ENCODE data around the gene CCDC78. TPM values are rescaled to one million over a fixed set of nuclear protein-coding genes. Genes with fewer than 3 reads are reported as not detected.

The CCDC78 gene
- total and polyA plus RNA-seq, 2 of the 4 experiments (the other 2 are of a cell fraction): 0.54 to 4.6 TPM

- intact Hi-C loops (cut with micrococcal nuclease): loop anchor here (5.0 kb wide), 1 partner anchor 59 kb away; the partner anchor contains the start of genes CHTF18 and RPUSD1
- Histone ChIP-seq H3K27me3 (ENCODE audit: control insufficient read depth, insufficient read depth, low read length) (no peaks in the 10 kb centered on the region), H3K27ac (ENCODE audit: insufficient read depth, low read length) (no peak overlapping the region; the same call in 1 of the 2 replicates), H4K20me1 (ENCODE audit: insufficient read depth, low read length) (peaks cover 4% of the 10 kb centered on the region), H4K91ac (ENCODE audit: insufficient read depth, low read depth, low read length) (no peak overlapping the region), H3K4me3 (ENCODE audit: insufficient read depth, low read depth, low read length) (peak overlapping the region; percentile 62), H2BK5ac (ENCODE audit: low read depth, low read length, poor library complexity, severe bottlenecking) (peak overlapping the region; percentile 11), H3K9ac (ENCODE audit: low read depth, low read length) (peak overlapping the region; percentile 53; the same call in 1 of the 2 replicates), H3K36me3 (ENCODE audit: control insufficient read depth, insufficient read depth, low read length) (peaks cover 13% of the 10 kb centered on the region), H2AFZ (replicated peaks; ENCODE audit: low read length, poor library complexity) (peak overlapping the region; percentile 90), H3K18ac (ENCODE audit: low read depth, low read length) (no peak overlapping the region), H3K23ac (ENCODE audit: low read depth, low read length) (no peak overlapping the region), H2BK15ac (ENCODE audit: low read depth, low read length) (no peak overlapping the region), H2BK20ac (ENCODE audit: low read depth, low read length) (no peak overlapping the region), H3K4me2 (ENCODE audit: low read depth, low read length) (peak overlapping the region; percentile 91), H2BK120ac (ENCODE audit: low read depth, low read length) (no peak overlapping the region), H3K4me1 (ENCODE audit: control insufficient read depth, insufficient read depth, low read length) (peaks cover 6% of the 10 kb centered on the region), H3K79me1 (ENCODE audit: low read depth in 1 of 2, low read length in 2 of 2) (peaks cover 0 to 5% of the 10 kb centered on the region in 2 experiments; a peak in 1 of 4 replicates), H3K9me1 (ENCODE audit: insufficient read depth, low read length) (peaks cover 2% of the 10 kb centered on the region; the same call in 1 of the 2 replicates), H3K9me3 (ENCODE audit: control insufficient read depth, insufficient read depth, low read length) (no peaks in the 10 kb centered on the region), H3K14ac (replicated peaks; ENCODE audit: low read depth, low read length) (no peak overlapping the region), H2AK5ac (ENCODE audit: low read depth, low read length) (peak overlapping the region; percentile 78; the same call in 1 of the 2 replicates), H2AK9ac (replicated peaks; ENCODE audit: low read depth, low read length, poor library complexity) (peak overlapping the region; percentile 93), H4K5ac (ENCODE audit: low read depth, low read length) (no peak overlapping the region), H4K8ac (ENCODE audit: low read depth in 2 of 2, low read length in 2 of 2) (peak overlapping the region in 1 of 2 experiments; percentile 60; a peak in 1 of 4 replicates), H3K56ac (ENCODE audit: extremely low read depth, insufficient read depth, low read length) (no peak overlapping the region), H3K4ac (ENCODE audit: low read depth, low read length) (peak overlapping the region; percentile 73)
- in situ Hi-C loops (cut with MboI; ENCODE audit: low sequenced_read_pairs): no loop called here
- TF ChIP-seq, protein P1, sequence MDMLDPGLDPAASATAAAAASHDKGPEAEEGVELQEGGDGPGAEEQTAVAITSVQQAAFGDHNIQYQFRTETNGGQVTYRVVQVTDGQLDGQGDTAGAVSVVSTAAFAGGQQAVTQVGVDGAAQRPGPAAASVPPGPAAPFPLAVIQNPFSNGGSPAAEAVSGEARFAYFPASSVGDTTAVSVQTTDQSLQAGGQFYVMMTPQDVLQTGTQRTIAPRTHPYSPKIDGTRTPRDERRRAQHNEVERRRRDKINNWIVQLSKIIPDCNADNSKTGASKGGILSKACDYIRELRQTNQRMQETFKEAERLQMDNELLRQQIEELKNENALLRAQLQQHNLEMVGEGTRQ (IDR thresholded peaks at IDR 0.05; ENCODE audit: low read depth, low read length): 0 out of 2 replicates have a peak, but pooled peaks have one; percentile 18
- TF ChIP-seq MAFK (IDR thresholded peaks at IDR 0.05; ENCODE audit: low read depth, low read length): no peak
- peak; percentile 14; the same call in 1 of the 2 replicates for TF ChIP-seq BHLHE40 (IDR thresholded peaks at IDR 0.05; ENCODE audit: low read depth, low read length)
- TF ChIP-seq MAZ (IDR thresholded peaks at IDR 0.05; ENCODE audit: borderline replicate concordance, low read depth, low read length): peak; percentile 70; the same call in 1 of the 2 replicates
- TF ChIP-seq POLR2A (IDR thresholded peaks at IDR 0.05; ENCODE audit: low read depth, low read length): peak; percentile 24; the same call in 1 of the 2 replicates
- TF ChIP-seq MXI1 (IDR thresholded peaks at IDR 0.05; ENCODE audit: borderline replicate concordance, low read depth, low read length): peak; percentile 92; the same call in 1 of the 2 replicates
- no peak for TF ChIP-seq CTCF (conservative IDR thresholded peaks at IDR 0.05; ENCODE audit: low read depth, low read length)
- dilution Hi-C loops (cut with HindIII; ENCODE audit: low sequenced_read_pairs, unreplicated experiment): no loop called here
- CTCF ChIA-PET: interaction anchor here (0.6 kb wide), 1 partner anchor 9 kb away, joined by 3 read pairs; no protein-coding TSS in a partner anchor
- BruUV-seq (replicated peaks): no TSS peak
- 3% methylated on average over 24 of the region's 80 CpGs; no CpG with 5 or more reads in 1 of the 2 experiments for WGBS, 2 experiments (ENCODE audit: extremely low coverage in 2 of 2, insufficient read length in 1 of 2)
- POLR2A ChIA-PET (ENCODE audit: unreplicated experiment): interaction anchor here (0.6 kb wide), 1 partner anchor 201 kb away, joined by 9 read pairs; the partner anchor contains the start of gene CAPN15
- DNase-seq (peak; percentile 78), ATAC-seq (ENCODE audit: low read depth) (peak; percentile 69)
Observed at GRCh38 chr16:728131-728889, 2.1 kb upstream of the CCDC78 start.

Measured in IMR-90 (cell line).